Measurements from ENCODE around the gene GPR137. TPM values are rescaled to one million over a fixed set of nuclear protein-coding genes. Genes with fewer than 3 reads are reported as not detected.

The GPR137 gene
- total RNA-seq, 4 donors from 2014 or later: 6.4 to 35.2 (median 27.4) TPM

Small RNAs within 50 kb of the gene (small RNA-seq; reads per million reads assigned to genes)
- 0 reads per million in 4 donors for gene RF00019

Other genes starting within 250 kb of the GPR137 start
- gene FLRT1, start 249.9 kb upstream of the GPR137 start, total RNA-seq: 1 to 10 TPM in 2 of 4 donors, under 1 TPM in 2; 0.32 to 1.4 (median 0.90) TPM
- gene MACROD1, start 119.7 kb upstream of the GPR137 start, total RNA-seq: 10 to 100 TPM; 42.9 to 50.7 (median 50.1) TPM
- gene STIP1, start 99.7 kb upstream of the GPR137 start, total RNA-seq: 100 to 1,000 TPM in 1 of 4 donors, 10 to 100 TPM in 3; 45.3 to 181 (median 65.9) TPM
- 10 to 100 TPM; 14.6 to 63.3 (median 28.6) TPM for gene FERMT3, start 79.1 kb upstream of the GPR137 start, total RNA-seq
- 100 to 1,000 TPM in 2 of 4 donors, 10 to 100 TPM in 2; 82.4 to 113 (median 99.1) TPM for gene TRPT1, start 59.7 kb upstream of the GPR137 start, total RNA-seq
- 100 to 1,000 TPM in 3 of 4 donors, 10 to 100 TPM in 1; 84.0 to 215 (median 127) TPM for gene NUDT22, start 59.6 kb upstream of the GPR137 start, total RNA-seq
- gene DNAJC4, start 55.3 kb upstream of the GPR137 start, total RNA-seq: 100 to 1,000 TPM in 1 of 4 donors, 10 to 100 TPM in 3; 52.6 to 214 (median 76.0) TPM
- gene VEGFB, start 51.3 kb upstream of the GPR137 start, total RNA-seq: 10 to 100 TPM; 34.0 to 84.9 (median 36.8) TPM
- 100 to 1,000 TPM in 2 of 4 donors, 10 to 100 TPM in 2; 63.6 to 203 (median 102) TPM for gene FKBP2, start 44.8 kb upstream of the GPR137 start, total RNA-seq
- gene PPP1R14B, start 38.9 kb upstream of the GPR137 start, total RNA-seq: 10 to 100 TPM; 62.8 to 80.4 (median 73.2) TPM
- gene PLCB3, start 34.3 kb upstream of the GPR137 start, total RNA-seq: 100 to 1,000 TPM in 2 of 4 donors, 10 to 100 TPM in 2; 64.5 to 115 (median 91.2) TPM
- 100 to 1,000 TPM in 3 of 4 donors, 10 to 100 TPM in 1; 93.9 to 154 (median 139) TPM for gene BAD, start 1.2 kb upstream of the GPR137 start, total RNA-seq
- under 1 TPM in 1 of 4 donors, not detected in 3; 0.27 TPM for gene KCNK4, start 5.5 kb downstream of the GPR137 start, total RNA-seq
- 10 to 100 TPM in 1 of 4 donors, not detected in 3; 20.9 TPM for gene CATSPERZ, start 14.5 kb downstream of the GPR137 start, total RNA-seq
- gene ESRRA, start 19.7 kb downstream of the GPR137 start, total RNA-seq: 100 to 1,000 TPM; 142 to 272 (median 221) TPM
- 10 to 100 TPM; 59.1 to 99.9 (median 82.7) TPM for gene TRMT112, start 31.7 kb downstream of the GPR137 start, total RNA-seq
- gene PRDX5, start 32.3 kb downstream of the GPR137 start, total RNA-seq: 100 to 1,000 TPM; 152 to 381 (median 265) TPM
- 100 to 1,000 TPM in 1 of 4 donors, 10 to 100 TPM in 3; 24.8 to 203 (median 47.1) TPM for gene CCDC88B, start 54.4 kb downstream of the GPR137 start, total RNA-seq
- gene RPS6KA4, start 73.3 kb downstream of the GPR137 start, total RNA-seq: 10 to 100 TPM; 14.5 to 86.0 (median 34.5) TPM

All from transverse colon (tissue), 4 donors.